ENCODE results near the gene ZNF554.
"Not testable (repeated sequence)": the region's sequence is repeated elsewhere in the genome, so short reads cannot be mapped to it uniquely, and the experiment has no call there.

Gene ZNF554

DNA sequence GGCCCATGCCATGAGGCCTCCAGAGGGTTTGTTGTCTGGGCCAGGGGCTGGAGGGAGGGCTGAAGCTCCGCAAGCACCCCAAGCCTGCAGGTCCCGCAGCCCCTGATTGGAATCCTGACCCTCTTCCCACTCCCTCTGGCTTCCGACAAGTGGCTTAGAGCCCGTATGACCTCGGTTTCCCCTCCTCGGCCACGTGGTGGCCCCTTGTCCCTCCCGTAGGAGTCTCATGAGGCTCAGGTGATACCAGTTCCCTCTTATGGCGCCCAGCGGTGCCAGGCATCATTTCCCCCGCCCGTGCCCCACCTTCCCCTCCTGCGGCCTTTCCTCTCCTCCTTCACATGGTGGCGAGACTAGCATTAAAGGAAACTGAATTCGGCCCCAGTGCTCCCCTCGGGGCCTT, 28.2 kb upstream of the ZNF554 start:
- DNase-seq = no peak

DNA sequence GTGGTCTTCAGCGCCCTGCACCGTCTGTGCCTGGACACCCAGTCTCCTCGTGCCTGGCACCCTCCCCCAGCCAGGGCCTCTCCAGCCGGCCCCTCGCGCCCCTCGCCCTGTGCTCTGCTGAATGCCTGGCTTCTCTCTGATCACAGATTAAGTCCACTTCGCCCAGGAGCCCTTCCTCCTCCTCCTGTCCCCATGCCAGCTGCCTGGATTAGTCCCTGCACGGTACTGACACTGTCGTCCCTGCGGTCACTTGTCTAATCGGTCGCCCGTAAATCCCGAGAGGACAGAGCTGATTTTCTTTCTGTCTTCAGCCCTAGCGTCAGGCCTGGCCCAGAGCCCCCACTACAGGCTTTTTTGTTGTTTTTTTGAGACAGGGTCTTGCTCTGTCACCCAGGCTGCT, 27.8 kb upstream of the ZNF554 start:
- DNase-seq = no peak

DNA sequence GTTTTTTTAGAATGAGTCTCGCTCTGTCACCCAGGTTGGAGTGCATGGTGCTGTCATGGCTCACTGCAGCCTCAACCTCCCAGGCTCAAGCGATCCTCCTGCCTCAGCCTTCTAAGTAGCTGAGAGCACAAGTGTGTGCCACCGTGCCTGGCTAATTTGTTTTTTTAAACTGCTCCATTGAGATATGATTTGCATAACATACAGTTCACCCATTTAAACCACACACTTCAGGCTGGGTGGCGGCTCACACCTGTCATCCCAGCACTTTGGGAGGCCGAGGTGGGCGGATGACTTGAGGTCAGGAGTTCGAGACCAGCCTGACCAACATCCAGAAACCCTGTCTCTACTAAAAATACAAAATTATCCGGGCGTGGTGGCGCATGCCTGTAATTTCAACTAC, 27.0 kb upstream of the ZNF554 start:
- not testable (repeated sequence) for DNase-seq

DNA sequence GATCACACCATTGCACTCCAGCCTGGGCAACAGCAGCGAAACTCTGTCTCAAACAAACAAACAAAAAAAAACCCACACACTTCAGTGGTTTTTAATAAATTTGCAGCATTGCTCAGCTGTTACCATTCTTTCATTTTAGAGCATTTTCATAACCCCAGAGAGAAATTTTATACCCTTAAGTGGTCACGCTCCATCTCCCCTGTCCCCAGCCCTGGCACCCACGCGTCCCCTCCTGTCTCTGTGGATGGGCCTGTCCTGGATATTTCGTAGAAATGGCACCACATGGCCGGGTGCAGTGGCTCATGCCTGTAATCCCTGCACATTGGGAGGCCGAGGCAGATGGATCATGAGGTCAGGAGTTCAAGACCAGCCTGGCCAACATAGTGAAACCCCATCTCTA, 26.5 kb upstream of the ZNF554 start:
- no peak for DNase-seq

DNA sequence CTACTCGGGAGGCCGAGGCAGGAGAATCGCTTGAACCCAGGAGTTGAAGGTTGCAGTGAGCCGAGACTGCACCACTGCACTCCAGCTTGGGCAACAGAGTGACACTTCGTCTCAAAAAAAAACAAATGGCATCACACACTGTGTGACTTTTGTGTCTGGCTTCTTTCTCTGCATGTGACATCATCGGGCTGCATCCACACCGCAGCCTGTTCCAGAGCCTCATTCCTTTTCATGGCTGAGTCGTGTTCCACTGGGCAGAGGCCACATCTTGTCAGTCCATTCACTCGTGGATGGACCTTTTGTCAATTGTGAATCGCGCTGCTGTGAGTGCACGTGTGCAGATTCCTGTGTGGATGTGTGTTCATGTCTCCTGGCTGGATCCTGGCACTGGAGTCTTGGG, 26.1 kb upstream of the ZNF554 start:
- no peak for DNase-seq

DNA sequence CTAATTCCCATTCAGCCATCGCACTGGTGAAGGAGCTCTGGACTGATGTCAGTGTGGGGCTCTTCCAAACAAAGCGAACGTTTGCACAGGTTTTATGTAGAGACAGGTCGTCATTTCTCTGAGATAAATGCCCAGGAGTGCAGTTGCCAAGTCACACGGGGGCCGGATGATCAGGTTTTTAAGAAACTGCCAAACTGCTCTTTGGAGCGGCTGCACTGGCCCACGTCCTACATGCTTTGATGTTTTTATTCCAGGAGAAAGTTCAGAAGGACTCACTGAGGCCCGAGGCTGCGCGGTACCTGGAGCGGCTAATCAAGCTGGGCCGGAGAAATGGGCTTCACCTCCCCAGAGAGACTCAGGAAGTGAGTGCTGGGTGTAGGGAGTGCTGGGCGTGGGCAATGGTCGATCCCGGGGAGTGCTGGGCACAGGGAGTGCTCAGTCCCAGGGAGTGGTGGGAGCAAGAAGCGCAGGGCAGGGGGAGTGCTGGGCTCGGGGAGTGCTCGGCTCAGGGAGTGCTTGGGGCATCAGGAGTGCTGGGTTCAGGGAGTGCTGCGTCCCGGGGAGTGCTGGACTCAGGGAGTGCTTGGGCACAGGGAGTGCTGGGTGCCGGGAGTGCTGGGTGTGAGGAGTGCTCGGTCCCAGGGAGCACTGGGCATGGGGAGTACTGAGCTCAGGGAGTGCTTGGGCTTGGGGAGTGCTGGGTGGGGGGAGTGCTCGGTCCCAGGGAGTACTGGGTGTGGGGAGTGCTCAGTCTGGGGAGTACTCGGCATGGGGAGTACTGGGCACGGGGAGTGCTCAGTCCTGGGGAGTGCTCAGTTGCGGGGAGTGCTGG, 23.6 kb upstream of the ZNF554 start:
- DNase-seq = no peak

DNA sequence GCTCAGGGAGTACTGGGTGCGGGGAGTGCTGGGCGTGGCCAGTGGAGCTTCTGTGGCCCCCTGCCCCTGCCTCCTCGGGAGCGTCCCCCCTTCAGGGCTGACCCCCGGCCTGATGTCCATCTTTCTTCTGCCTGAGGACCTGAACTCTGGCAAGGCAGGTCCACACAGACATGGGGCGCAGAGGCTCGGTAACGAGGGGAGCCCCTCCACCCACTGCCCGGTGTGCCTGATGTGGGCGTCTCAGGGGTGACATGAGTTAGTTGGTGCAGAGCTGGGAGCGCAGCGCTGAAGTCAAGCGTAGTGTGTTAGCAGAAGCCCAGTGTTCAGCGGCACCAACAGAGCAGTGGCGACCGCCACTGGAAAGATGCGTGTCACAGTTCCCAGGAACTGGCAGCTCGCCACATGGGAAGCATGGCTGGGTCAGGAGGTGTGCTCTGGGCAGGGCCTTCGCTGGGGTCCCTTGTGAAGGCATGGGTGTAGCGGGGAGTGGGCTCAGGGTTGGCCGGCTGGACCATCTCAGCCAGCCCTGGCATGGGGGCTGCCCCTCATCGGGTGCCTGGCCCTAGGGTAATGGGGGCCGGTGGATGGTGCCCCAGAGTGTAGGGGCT, 22.9 kb upstream of the ZNF554 start:
- no peak for DNase-seq

DNA sequence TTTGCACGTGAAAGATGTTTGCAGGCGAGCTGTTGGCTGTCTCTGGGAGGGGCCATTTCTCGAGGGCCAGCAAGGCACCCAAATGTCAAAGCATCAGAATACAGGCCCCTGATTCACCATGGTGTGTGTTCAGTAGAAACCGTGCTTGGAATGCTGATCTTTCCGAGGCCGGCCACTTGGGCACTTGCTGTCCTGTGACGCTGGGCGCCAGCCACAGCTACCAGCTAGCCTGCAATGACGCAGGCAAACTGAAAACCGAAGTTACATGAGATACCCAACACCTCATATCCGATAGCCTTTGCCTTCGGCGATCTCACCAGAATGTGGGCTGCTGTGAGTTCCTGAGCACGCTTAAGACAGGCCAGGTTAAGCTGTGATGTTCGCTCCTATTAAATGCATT, 22.4 kb upstream of the ZNF554 start:
- no peak for DNase-seq

DNA sequence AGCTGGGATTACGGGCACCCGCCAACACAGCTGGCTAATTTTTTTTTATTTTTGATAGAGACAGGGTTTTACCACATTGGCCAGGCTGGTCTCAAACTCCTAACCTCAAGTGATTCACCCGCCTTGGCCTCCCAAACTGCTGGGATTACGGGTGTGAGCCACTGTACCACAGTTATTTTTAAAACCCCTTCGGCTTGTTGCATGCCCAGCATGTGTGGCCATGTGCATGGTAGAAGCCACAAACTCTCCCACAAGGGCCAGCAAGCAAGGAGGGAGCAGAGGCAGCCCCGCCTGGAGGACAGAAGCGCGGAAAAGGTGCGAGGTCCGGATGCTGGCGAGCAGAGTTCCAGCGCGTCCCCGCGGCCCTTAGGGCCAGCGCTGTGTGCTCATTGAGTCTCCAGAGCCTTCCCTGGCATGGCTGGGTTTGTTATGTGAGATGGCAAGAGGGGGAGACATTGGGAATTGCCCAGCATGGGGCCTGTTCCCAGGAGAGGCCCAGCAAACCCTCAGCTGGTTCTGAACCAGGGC, 21.4 kb upstream of the ZNF554 start:
- DNase-seq = no peak

DNA sequence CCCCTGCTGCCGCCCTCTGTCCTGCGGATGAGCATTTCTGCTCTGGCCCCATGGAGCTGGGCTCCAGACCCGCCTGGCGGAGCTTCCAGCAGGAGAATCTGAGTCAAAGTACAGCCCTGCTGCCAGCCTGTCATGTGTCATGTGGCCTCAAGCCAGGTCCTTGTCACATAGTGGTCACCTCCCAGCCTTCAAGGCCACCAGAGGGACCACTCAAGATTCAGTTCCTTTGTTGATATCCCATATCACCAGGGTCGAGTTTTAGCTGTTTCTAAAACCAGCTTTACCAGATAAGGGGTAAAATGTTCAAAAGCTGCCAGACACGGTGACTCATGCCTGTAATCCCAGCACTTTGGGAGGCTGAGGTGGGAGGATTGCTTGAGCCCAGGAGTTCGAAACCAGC, 20.9 kb upstream of the ZNF554 start:
- no peak for DNase-seq

DNA sequence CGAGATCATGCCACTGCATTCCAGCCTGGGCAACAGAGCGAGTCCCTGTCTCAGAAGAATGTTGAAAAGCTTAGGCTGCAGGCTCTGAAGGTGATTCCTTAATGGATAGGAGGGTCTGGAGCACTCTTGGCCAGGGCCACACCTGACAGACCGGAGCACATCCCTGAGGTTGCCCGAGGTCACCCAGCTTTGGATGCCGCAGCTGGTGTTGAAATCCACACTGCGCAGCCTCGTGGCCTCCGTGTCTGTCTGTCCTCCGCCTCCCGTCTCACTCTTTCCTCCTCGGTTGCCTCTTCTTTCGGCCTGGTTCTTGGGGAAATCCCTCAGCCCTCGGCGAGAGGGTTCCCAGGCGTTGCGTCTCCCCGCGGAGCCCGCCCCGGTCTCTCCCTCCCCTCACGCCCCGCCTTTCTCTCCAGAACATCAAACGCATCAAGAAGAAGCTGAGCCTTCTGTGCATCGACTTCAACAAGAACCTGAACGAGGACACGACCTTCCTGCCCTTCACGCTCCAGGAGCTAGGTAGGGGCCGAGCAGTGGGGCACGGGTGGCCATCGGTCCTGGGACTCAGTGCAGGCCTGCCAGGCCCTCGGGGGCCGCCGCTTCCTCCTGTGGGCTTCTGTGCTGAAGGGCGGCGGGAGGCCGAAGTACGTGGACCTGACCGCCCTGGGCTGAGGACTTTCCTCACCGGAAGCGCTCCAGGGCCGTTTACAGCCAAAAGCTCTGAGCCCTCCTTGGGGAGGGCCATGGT, 20.2 kb upstream of the ZNF554 start:
- DNase-seq = no peak

DNA sequence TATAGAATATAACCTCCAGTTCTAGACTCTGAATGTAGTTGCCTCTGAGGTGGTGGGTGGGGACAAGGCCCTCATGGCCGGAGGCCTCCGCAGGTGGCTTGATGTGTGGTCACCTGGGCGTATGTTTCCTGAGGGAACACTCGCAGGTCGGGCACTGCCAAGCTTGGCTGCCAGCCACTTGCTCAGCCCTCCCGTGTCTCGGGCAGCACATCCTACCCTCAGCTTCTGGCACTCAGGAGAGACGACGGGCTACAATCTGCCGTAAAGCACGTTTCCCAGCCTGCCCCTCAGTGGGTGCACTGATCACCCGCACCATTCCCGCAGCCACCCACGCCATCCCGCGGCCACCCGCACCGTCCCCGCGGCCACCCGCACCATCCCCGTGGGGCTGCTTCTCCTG, 19.2 kb upstream of the ZNF554 start:
- DNase-seq = no peak

DNA sequence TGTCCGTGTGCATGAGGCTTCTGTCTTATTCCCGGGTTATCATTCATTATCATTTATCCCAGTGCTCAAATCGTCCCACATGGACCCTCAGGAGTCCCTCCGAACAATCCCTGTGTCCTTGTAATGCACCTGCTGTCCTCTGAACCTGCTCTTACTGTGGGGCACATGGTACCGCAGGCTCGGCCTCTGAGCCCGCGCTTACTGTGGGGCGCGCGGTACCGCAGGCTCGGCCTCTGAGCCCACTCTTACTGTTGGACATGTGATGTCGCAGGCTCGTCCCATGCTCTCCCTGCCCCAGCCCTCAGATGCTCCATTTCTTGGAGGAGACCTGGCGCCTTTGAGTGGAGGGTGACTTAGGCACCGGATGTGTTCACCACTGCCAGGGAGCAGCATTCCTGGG, 16.8 kb upstream of the ZNF554 start:
- DNase-seq = no peak

DNA sequence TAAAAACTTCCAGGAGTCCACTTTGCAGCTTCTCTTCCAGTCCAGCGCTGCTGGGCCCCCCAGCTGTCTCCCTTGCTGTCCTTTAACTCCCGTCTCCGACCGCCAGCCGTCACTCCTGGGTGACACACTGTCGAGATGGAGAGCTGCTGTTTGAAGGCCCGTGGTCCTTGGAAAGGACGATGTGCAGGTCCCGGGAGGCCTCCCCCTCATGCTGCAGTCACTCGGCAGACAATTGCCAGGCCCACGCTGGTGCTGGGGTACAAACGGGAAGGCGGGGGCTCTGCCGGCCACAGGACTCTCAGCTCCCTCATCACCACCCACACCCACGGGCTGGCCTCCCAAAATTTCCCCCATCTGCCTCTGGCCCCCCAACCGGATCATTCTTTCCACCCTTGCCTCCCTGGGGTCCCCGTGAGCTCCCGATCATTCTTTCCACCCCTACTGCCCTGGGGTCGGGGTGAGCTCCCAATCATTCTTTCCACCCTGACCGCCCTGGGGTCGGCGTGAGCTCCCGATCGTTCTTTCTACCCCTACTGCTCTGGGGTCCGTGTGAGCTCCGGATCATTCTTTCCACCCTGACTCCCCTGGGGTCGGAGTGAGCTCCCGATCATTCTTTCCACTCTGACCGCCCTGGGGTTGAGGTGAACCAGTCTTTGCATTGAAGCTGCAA, 16.0 kb upstream of the ZNF554 start:
- no peak for DNase-seq

DNA sequence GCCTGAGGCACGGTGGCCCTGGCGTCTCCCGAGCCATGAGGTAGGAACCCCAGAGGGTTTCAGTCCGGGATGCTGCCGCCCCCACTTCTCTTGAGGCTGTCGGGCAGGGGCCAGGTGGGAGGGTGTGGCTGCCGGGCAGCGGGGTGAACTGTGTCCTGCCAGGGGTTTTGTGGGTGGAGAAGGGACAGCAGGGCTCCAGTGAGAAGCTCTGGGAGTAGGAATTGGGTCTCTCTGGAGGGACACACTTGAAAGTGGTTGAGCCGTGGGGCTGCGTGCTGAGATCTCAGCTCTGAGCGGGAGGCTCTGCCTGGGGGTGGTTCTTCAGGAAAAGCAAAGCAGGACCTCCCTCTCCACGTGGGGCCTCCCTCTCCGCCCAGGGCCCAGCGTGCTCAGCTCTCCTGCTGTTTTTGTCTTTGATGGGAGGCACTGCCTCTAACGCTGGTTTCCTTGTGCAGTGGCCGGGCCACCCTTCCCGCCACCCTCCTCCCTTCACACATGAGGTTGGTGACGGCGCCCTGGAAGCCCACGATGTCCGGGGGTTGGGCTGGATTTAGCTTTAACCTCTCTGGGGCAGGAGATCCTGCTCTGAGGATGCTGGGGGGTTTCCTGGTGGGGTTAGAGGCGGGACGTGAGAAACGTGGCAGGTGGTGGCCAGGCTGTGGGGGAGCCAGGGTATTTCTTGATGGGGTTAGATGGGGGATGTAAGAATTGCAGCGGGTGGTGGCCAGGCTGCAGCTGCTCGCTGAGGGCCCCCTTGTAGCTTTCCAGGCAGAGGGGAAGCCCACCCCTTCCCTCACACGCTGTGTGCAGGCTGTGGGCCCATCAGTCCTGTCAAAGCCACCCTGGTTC, 15.3 kb upstream of the ZNF554 start:
- no peak for DNase-seq

DNA sequence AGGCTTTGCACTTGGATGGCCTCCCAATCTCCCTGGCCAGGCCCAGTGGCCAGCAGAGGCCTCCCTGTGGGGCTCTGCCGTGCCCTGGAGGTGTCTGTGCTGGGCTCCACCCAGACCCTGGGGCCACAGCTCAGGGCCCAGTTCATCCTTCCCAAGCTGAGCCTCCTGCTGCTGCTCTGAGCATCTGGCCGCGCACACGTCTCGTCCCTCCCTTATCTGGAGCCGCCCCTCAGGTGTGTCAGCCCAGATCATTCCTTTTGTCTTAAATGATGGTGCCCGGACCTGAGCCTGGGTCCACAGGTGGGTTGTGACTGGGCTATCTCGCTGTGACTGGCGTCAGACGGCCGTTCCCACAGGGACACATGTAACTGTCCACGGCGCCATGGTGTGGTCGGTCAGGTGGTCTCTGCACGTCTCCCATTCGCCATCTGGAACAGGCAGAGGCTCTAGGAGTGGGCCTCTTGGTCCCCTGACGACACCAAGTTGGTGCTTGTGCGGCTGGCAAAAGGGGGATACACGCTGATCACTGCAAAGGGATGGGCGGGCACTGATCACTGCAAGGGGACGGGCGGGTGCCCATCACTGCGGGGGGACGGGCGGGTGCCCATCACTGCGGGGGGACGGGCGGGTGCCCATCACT, 14.3 kb upstream of the ZNF554 start:
- no peak for DNase-seq

DNA sequence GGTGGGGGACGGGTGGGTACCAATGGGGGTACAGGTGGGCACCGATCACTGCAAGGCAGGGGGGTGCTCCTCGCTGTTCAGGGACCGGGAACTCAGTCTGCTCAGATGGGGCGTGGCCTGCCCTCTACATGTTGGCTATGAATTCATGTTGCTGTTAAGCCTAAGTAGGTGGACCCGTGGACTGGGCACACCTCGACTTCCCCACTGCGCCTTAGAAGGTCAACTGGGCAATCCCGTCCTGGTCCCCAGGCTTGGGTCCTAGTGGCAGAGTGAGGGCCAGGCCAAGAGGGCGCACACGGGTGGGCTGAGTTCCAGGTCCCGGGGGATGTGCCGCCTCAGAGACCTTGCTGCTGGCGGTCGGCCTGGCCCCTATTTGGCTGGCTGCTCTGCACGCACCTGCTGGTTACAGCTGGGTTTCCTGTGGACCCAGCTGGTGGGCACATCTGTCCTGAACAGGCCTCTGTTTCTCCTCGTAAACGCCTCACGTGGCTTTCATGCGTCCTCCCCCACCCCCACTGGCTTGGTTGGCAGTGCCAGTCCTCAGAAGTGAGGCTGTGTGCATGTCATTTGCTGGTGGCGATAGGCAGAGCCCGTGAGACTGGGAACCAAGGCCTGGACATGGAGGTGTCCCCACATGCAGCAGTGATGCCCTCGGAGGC, 13.5 kb upstream of the ZNF554 start:
- DNase-seq = no peak

DNA sequence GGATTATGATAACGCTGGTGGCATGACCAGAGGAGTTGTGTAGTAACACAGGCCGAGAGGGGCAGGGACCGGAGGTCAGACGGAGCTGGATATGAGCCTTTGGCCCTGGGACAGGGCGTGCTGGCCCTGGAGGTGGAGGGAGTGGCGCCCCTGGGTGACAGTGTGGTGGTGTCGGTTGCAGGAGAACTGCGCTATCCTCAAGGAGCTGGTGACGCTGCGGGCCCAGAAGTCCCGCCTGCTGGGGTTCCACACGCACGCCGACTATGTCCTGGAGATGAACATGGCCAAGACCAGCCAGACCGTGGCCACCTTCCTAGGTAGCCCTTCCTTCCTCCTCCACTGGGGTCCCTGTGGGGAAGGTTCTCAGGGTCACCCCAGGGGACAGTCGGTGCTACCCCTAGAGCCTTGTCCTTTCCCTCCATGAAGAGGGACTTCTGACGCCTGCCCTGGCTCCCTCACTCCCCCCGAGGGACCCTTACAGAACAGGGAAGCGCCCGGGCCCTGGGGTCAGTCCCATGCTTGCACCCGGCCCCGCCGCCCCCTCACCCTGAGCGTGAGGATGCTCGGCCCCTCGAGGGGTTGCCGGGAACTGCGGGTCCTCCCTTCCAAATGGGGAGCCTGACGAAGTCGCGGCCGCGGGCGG, 12.8 kb upstream of the ZNF554 start:
- DNase-seq = no peak

DNA sequence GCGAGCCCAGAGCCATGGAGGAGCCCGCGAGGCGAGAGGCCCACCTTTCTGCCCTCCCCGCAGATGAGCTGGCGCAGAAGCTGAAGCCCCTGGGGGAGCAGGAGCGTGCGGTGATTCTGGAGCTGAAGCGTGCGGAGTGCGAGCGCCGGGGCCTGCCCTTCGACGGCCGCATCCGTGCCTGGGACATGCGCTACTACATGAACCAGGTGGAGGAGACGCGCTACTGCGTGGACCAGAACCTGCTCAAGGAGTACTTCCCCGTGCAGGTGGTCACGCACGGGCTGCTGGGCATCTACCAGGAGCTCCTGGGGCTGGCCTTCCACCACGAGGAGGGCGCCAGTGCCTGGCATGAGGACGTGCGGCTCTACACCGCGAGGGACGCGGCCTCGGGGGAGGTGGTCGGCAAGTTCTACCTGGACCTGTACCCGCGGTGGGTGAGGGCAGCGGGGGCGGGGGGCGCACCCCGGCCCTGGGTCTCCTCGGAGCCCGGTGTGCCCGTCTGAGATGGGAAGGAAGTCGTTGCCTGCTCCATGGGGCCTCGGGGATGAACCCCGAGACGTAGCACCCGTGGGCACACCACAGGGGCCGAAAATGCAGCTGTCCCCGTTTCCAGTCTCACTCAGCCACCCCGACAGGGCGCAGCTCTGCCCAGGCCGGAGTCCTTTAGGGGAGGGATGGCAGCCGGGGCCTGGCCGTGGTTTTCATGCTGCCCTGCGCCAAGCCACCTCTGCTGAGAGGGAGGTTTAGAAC, 12.1 kb upstream of the ZNF554 start:
- DNase-seq = no peak

Measured in NCI-H2171 (cell line).